Testis (tissue), 3 donors: Measurements from ENCODE around the gene ASXL2. TPM values are rescaled to one million over a fixed set of nuclear protein-coding genes. Genes with fewer than 3 reads are reported as not detected.

Source experiments
- DNase-seq: peaks from one replicate; pipeline ENCODE4 v3.0.0-alpha.2; 2019
- H3K27ac ChIP-seq, 2 donors: fragments of 200-600 bp; sonication (generic); one replicate each; pipeline ENCODE4 v1.5.1; 2019
- H3K27me3 ChIP-seq: fragments of 200-600 bp; sonication (generic); one replicate; pipeline ENCODE4 v1.5.1; 2019
- H3K36me3 ChIP-seq: fragments of 200-600 bp; sonication (generic); one replicate; pipeline ENCODE4 v1.5.1; 2017; ENCODE audit warnings: low read depth; ENCODE audit errors: missing control alignments
- H3K4me1 ChIP-seq: fragments of 200-600 bp; sonication (generic); one replicate; pipeline ENCODE4 v1.5.1; 2019
- H3K4me3 ChIP-seq, 2 donors: fragments of 200-600 bp; sonication (generic); one replicate each; pipeline ENCODE4 v1.5.1; 2017 to 2019
- H3K9me3 ChIP-seq: fragments of 200-600 bp; sonication (generic); one replicate; pipeline ENCODE4 v1.5.1; 2017
- CTCF ChIP-seq, 3 experiments: fragments of 450-650 bp in 2 of 3; fragments of 200-600 bp in 1 of 3; sonication (generic) in 1 of 3; IDR thresholded peaks; one replicate each; pipeline ENCODE4 v1.5.1; 2016 to 2019; ENCODE audit warnings: antibody characterized with exemption in 3 of 3, mild to moderate bottlenecking in 2 of 3, moderate library complexity in 1 of 3
- POLR2A ChIP-seq: fragments of 450-650 bp; IDR thresholded peaks from one replicate; pipeline ENCODE4 v1.6.1; 2017; ENCODE audit warnings: antibody characterized with exemption, mild to moderate bottlenecking, moderate library complexity
- WGBS, 2 donors: methylation state at CpG; one replicate each; pipeline ENCODE4 v1.1.5; 2018; 5-methylcytosine and 5-hydroxymethylcytosine counted together
- intact Hi-C: fragments of 100-400 bp; cut with DNase I; formaldehyde crosslinking; loops from one replicate; pipeline ENCODE4 v1.15.1; 2023; ENCODE audit warnings: low total_unique reads
- polyA plus RNA-seq: library from polyadenylated mRNA; stranded (reverse); fragments of 350-450 nt; fragmentation: Illumina TruSeq; extraction: RNeasy Lipid Tissue Mini Kit (QIAGEN cat#74804); gene quantifications from one replicate; pipeline ENCODE4 v1.2.3, GENCODE V29; 2014; ENCODE audit warnings: low read depth, low replicate concordance; ENCODE audit not compliant: insufficient read depth
- total RNA-seq, 2 donors: library from RNA; depleted of rRNA; stranded (reverse); fragments of >200 nt; gene quantifications; one replicate each; pipeline ENCODE4 v1.2.3, GENCODE V29; 2016

ASXL2 gene
- total and polyA plus RNA-seq, 3 donors from 2014 or later, result 40.9 to 51.9 (median 43.3) TPM

DNA sequence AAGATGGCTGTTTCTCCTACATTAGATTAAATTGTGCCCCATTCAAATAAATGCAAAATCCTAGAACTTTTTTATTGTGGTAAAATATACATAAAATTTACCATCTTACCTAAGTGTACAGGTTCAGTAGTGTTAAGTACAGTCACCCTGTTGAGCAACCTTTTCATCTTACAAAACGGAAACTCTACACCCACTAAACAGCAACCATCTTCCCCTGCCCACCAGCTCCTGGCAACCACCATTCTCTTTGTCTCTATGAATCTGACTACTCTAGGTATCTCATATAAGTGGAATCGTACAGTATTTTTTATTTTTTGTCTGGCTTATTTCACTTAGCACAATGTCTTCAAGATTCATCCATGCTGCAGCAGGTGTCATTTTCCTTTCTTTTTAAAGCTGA, 53.0 kb downstream of the ASXL2 start:
- 91 to 95% methylated on average over 2 of the region's 2 CpGs for WGBS, 2 donors
- Histone ChIP-seq H3K4me3 (no peak overlapping the region), H3K9me3 (no peaks in the 10 kb centered on the region), H3K4me1 (no peaks in the 10 kb centered on the region), H3K36me3 (no peaks in the 10 kb centered on the region), H3K27ac (no peak overlapping the region), H3K27me3 (no peaks in the 10 kb centered on the region)
- no peak for DNase-seq
- no peak for TF ChIP-seq POLR2A
- TF ChIP-seq CTCF (IDR thresholded peaks at IDR 0.05), result no peak
- intact Hi-C loops, result no loop called here

DNA sequence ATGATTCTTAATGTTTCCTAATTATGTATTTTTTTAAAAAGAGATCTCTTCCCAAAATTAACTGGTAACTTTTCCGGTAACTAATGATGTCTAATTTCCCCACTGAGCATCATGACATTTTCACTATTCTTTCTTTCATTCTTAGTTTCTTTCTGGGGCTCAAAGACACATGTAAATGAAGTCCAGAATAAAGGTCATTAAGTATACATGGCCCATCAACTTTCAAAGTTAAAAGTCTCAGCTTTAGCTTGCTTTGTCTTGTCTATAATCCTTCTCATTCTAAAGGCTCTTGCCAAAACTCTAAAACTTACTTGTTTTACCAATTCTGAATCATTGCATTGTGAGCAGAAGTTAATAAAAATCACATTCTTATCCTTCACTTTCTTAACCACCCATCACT, 53.6 kb downstream of the ASXL2 start:
- intact Hi-C loops, result no loop called here
- TF ChIP-seq CTCF (IDR thresholded peaks at IDR 0.05), result no peak
- no peak for TF ChIP-seq POLR2A
- H3K4me1 ChIP-seq, result no peaks in the 10 kb centered on the region
- no peak overlapping the region for H3K4me3 ChIP-seq
- no peaks in the 10 kb centered on the region for H3K9me3 ChIP-seq
- H3K27me3 ChIP-seq, result no peaks in the 10 kb centered on the region
- no peaks in the 10 kb centered on the region for H3K36me3 ChIP-seq
- 91 to 92% methylated on average over 1 of the region's 1 CpG for WGBS, 2 donors
- no peak for DNase-seq
- H3K27ac ChIP-seq, result no peak overlapping the region

- H3K27ac ChIP-seq, result no peak overlapping the region
- TF ChIP-seq POLR2A (no peak), CTCF (IDR thresholded peaks at IDR 0.05) (no peak)
- no peak overlapping the region for H3K4me3 ChIP-seq
- no peaks in the 10 kb centered on the region for H3K9me3 ChIP-seq
- intact Hi-C loops, result no loop called here
- H3K36me3 ChIP-seq, result no peaks in the 10 kb centered on the region
- WGBS, 2 donors, result 91 to 93% methylated on average over 3 of the region's 3 CpGs
- DNase-seq, result no peak
- no peaks in the 10 kb centered on the region for H3K4me1 ChIP-seq
- no peaks in the 10 kb centered on the region for H3K27me3 ChIP-seq
Observed at GRCh38 chr2:25824216-25824615, 54.1 kb downstream of the ASXL2 start.

DNA sequence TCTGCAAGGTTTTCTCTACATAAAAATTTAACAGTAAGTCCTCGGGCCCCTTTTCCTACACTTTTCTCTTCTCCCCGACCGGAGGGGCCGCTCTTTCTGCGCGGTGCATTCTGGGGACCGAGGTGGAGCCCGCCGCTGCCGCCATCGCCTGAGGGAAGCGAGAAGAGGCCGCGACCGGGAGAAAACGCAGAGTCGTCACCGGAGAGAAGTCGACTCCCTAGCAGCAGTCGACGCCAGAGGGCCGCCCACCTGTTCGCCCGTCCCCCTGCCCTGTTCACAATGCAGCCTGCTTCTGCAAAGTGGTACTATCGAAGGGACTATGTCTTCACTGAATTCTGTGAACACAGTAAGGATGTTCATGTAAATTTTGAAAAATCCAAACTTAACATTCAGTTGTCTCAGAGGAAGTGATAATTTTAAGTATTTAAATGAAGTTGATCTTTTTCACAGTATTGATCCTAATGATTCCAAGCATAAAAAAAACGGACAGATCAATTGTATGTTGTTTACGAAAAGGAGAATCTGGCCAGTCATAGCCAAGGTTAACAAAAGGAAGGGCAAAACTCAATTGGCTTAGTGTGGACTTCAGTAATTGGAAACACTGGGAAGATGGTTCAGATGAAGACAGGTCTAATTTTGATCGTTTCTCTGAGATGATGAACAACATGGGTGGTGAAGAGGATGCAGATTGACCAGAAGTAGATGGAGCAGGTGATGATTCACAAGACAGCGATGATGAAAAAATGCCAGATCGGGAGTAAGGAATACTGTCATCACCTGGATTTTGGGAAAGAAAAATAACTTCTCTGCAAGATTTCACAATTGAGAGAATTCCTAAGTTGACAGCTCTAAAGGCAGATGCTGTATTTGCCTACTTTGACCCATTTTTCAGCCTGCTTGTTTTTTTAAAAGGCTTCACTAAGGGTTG, 55.8 kb downstream of the ASXL2 start:
- Histone ChIP-seq H3K27me3 (no peaks in the 10 kb centered on the region), H3K9me3 (no peaks in the 10 kb centered on the region), H3K27ac (no peak overlapping the region), H3K36me3 (no peaks in the 10 kb centered on the region), H3K4me3 (peak overlapping the region; percentile 2 to 34), H3K4me1 (no peaks in the 10 kb centered on the region)
- intact Hi-C loops, result no loop called here
- 24 to 37% methylated on average over 30 of the region's 30 CpGs for WGBS, 2 donors
- TF ChIP-seq POLR2A (no peak), CTCF (IDR thresholded peaks at IDR 0.05) (no peak)
- DNase-seq, result peak; percentile 65
